HCT116 (cell line): Measurements from ENCODE around the gene KRTAP29-1. TPM values are rescaled to one million over a fixed set of nuclear protein-coding genes. Genes with fewer than 3 reads are reported as not detected.
"Not testable (repeated sequence)": the region's sequence is repeated elsewhere in the genome, so short reads cannot be mapped to it uniquely, and the experiment has no call there.

ENCODE experiments used
- ATAC-seq: fragments of 200-7000 bp; cut with Tn5 transposase; 2 replicates; pipeline ENCODE4 v1.9.1; 2020; ENCODE audit warnings: mild to moderate bottlenecking, moderate library complexity
- BruUV-seq: library from RNA; stranded (reverse); fragments of 400-500 nt; replicated peaks from 2 replicates; lab custom pipeline; 2021; lab: Mats Ljungman, UMichigan
- CTCF ChIA-PET: fragments of 300-600 bp; sonication (Branson Sonifier 250); formaldehyde crosslinking; loops from one replicate; lab custom pipeline; 2021; ENCODE audit warnings: antibody characterized with exemption; lab: Charles Lee
- POLR2A ChIA-PET: fragments of 300-600, 350-600 bp; sonication (Branson Sonifier 250); formaldehyde crosslinking; loops from one replicate; lab custom pipeline; 2021; ENCODE audit warnings: antibody characterized with exemption; lab: Charles Lee
- RAD21 ChIA-PET, 2 experiments: fragments of 300-600 bp; sonication (Branson Sonifier 250); formaldehyde crosslinking; loops; one replicate each; lab custom pipeline; 2023; ENCODE audit warnings: low total read pairs in 2 of 2; ENCODE audit not compliant: uncharacterized antibody in 2 of 2, unreplicated experiment in 2 of 2, low non-redundant PET in 1 of 2; lab: Charles Lee
- DNase-seq: peaks from one replicate; pipeline ENCODE4 v3.0.0-alpha.2; 2010; ENCODE audit warnings: low read depth, low spot score
- H2AFZ ChIP-seq: fragments of 200-600 bp; shearing (Covaris generic), sonication (generic); 2 replicates; pipeline ENCODE4 v1.6.1; 2017; ENCODE audit warnings: low read depth, mixed run types, mixed read lengths, antibody characterized with exemption, low read length; ENCODE audit not compliant: poor library complexity, severe bottlenecking
- H3K27ac ChIP-seq: 2 replicates; pipeline ENCODE4 v1.5.1; 2012; ENCODE audit warnings: low read depth, low read length
- H3K27me3 ChIP-seq: fragments of 200-600 bp; sonication (generic); 2 replicates; pipeline ENCODE4 v1.6.1; 2016; ENCODE audit warnings: mixed run types, low read length, mixed read lengths; ENCODE audit not compliant: insufficient read depth
- H3K36me3 ChIP-seq, 2 experiments: fragments of 200-500 bp in 1 of 2; fragments of 200-600 bp in 1 of 2; sonication (Bioruptor generic) in 1 of 2; sonication (generic) in 1 of 2; 2 replicates each; pipeline versions ENCODE4 v1.5.1 to v1.6.1; 2014 to 2016; ENCODE audit warnings: low read length in 2 of 2, inconsistent platforms in 1 of 2, mixed read lengths in 1 of 2, mixed run types in 1 of 2; ENCODE audit not compliant: insufficient read depth in 2 of 2, control insufficient read depth in 1 of 2
- H3K4me1 ChIP-seq, 2 experiments: fragments of 200-600 bp in 1 of 2; sonication (generic) in 1 of 2; 2 replicates each; pipeline versions ENCODE4 v1.5.1 to v1.6.1; 2012 to 2017; ENCODE audit warnings: low read length in 2 of 2, inconsistent platforms in 1 of 2, mild to moderate bottlenecking in 1 of 2, mixed read lengths in 1 of 2, mixed run types in 1 of 2, moderate library complexity in 1 of 2; ENCODE audit not compliant: insufficient read depth in 2 of 2, control insufficient read depth in 1 of 2
- H3K4me2 ChIP-seq: fragments of 200-600 bp; sonication (generic); 2 replicates; pipeline ENCODE4 v1.6.1; 2017; ENCODE audit warnings: mixed run types, low read length, mixed read lengths
- H3K4me3 ChIP-seq, 2 experiments: fragments of 200-600 bp in 1 of 2; sonication (generic) in 1 of 2; replicated peaks in 1 of 2; 2 replicates each; pipeline ENCODE4 v1.5.1; 2011 to 2016; ENCODE audit warnings: low read length in 2 of 2, control low read depth in 1 of 2, low read depth in 1 of 2, mild to moderate bottlenecking in 1 of 2, mixed read lengths in 1 of 2, mixed run types in 1 of 2
- H3K79me2 ChIP-seq: fragments of 200-600 bp; sonication (generic); 2 replicates; pipeline ENCODE4 v1.6.1; 2017; ENCODE audit warnings: mild to moderate bottlenecking, mixed run types, low read length, moderate library complexity, mixed read lengths; ENCODE audit not compliant: insufficient read depth
- H3K9ac ChIP-seq: fragments of 200-600 bp; sonication (generic); 2 replicates; pipeline ENCODE4 v1.6.1; 2016; ENCODE audit warnings: low read length, mixed read lengths
- H3K9me2 ChIP-seq: fragments of 200-600 bp; sonication (generic), shearing (Covaris generic); 2 replicates; pipeline ENCODE4 v1.6.1; 2017; ENCODE audit warnings: mixed run types, mild to moderate bottlenecking, moderate library complexity; ENCODE audit not compliant: insufficient read depth
- H3K9me3 ChIP-seq, 2 experiments: fragments of 200-500 bp in 1 of 2; fragments of 200-600 bp in 1 of 2; sonication (Bioruptor generic) in 1 of 2; sonication (generic) in 1 of 2; 2 replicates each; pipeline ENCODE4 v1.6.1; 2014 to 2017; ENCODE audit warnings: low read length in 2 of 2, mixed read lengths in 2 of 2, inconsistent platforms in 1 of 2, low read depth in 1 of 2, mild to moderate bottlenecking in 1 of 2, mixed run types in 1 of 2, moderate library complexity in 1 of 2; ENCODE audit not compliant: control insufficient read depth in 1 of 2, insufficient read depth in 1 of 2
- H4K20me1 ChIP-seq: fragments of 200-600 bp; sonication (generic), shearing (Covaris generic); 2 replicates; pipeline ENCODE4 v1.6.1; 2017; ENCODE audit warnings: mixed run types, mild to moderate bottlenecking, moderate library complexity; ENCODE audit not compliant: insufficient read depth
- POLR2A ChIP-seq: IDR thresholded peaks from 2 replicates; pipeline ENCODE4 v1.7.0; 2011; ENCODE audit warnings: borderline replicate concordance; ENCODE audit not compliant: insufficient read depth, insufficient read length; ENCODE audit errors: extremely low read depth
- POLR2AphosphoS5 ChIP-seq: IDR thresholded peaks from 2 replicates; pipeline ENCODE4 v1.6.1; 2011; ENCODE audit warnings: mild to moderate bottlenecking, low read depth, low read length, moderate library complexity
- intact Hi-C: fragments of 100-400 bp; cut with micrococcal nuclease; formaldehyde crosslinking; loops from 2 replicates; pipeline ENCODE4 v1.10.0; 2022
- total RNA-seq: library from RNA; stranded (reverse); gene quantifications from one replicate; pipeline ENCODE4 v1.2.1, GENCODE V29; 2021; ENCODE audit not compliant: unreplicated experiment

The KRTAP29-1 gene
- total RNA-seq, 1 experiment from 2014 or later, result 0.22 TPM

DNA sequence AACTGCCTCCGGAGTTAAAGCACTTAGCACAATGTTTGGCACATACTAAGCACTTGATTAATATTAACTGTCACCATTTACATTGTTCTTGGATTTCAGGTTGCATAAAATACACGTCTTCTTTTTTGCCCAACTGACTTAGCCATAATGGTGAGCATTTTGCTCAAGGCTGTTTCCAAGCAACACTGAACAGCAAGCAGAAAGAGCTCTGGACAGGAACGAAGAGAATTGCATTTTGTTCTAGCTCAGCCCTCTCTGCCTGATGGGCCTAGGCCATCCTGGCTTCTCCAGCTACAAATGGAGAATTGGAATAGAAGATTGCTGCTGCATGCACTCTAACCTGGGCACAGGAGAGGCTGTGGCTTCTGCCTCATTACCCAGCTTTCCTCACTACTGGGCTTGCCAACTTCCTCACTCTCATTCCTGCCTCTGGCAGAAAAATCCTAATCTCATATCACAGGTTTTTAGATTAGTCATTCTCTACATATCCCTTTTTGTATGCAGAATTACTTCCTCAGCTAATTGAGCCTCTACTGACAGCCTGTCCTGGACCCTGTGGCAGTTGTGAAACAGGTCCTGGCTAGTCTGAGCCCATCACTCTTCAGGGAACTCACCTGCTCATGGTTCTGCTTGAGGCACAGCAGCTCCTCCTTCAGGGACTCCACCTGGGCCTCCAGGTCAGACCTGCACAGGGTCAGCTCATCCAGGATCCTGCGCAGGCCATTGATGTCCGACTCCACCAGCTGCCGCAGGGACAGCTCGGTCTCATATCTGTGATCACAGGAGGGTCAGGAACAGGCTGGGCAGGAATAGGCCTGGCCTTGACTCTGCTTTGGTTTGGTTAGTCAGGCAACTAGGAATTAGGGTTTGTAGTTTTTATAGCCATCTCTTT is 45.5 kb upstream of the KRTAP29-1 start:
- no peaks in the 10 kb centered on the region for H3K36me3 ChIP-seq
- ChIA-PET POLR2A (interaction anchor here (1.1 kb wide), 1 partner anchor 340 kb away, joined by 3 read pairs; the partner anchor contains the start of gene EIF1), RAD21 (no interaction called here), CTCF (interaction anchor here (1.6 to 1.7 kb wide), 2 partner anchors 19 to 201 kb away, joined by 3 to 4 read pairs; no protein-coding TSS in a partner anchor)
- H3K4me2 ChIP-seq, result no peak overlapping the region
- H3K27me3 ChIP-seq, result no peaks in the 10 kb centered on the region
- 0 out of 4 replicates have a peak, but pooled peaks cover 0 to under 1% of the 10 kb centered on the region in 2 experiments for H3K9me3 ChIP-seq
- H3K79me2 ChIP-seq, result no peaks in the 10 kb centered on the region
- ATAC-seq (no peak), DNase-seq (no peak)
- no peaks in the 10 kb centered on the region for H4K20me1 ChIP-seq
- intact Hi-C loops, result no loop called here
- no peaks in the 10 kb centered on the region for H3K4me1 ChIP-seq
- TF ChIP-seq POLR2A (no peak), POLR2AphosphoS5 (no peak)
- H3K27ac ChIP-seq, result no peak overlapping the region
- no peak overlapping the region for H3K4me3 ChIP-seq
- H3K9ac ChIP-seq, result no peak overlapping the region
- no TSS peak for BruUV-seq
- no peaks in the 10 kb centered on the region for H3K9me2 ChIP-seq
- H2AFZ ChIP-seq, result no peak overlapping the region

DNA sequence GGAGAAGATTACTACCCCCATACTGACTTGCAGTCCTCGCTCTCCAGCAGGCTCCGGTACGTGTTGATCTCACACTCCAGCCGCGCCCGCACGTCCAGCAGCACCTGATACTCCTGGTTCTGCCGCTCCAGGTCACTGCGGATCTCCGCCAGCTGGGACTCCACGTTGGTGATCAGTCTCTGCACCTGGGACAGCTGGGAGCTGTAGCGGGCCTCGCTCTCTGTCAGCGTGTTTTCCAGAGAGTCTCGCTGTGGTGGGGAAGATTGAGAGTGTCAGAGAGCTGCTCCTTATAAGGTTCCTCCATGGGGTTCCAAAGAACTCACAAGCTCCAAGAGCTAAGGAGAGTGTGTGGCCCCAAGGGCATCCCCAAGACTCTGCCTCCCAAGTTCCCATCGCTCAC is 43.8 kb upstream of the KRTAP29-1 start:
- ATAC-seq, H3K9ac ChIP-seq, H3K36me3 ChIP-seq, POLR2A ChIA-PET, H3K9me2 ChIP-seq, BruUV-seq, CTCF ChIA-PET, H3K79me2 ChIP-seq, H3K27me3 ChIP-seq, H3K9me3 ChIP-seq, H3K4me1 ChIP-seq, DNase-seq, H3K27ac ChIP-seq, H3K4me2 ChIP-seq, intact Hi-C loops, H3K4me3 ChIP-seq, RAD21 ChIA-PET, H2AFZ ChIP-seq, H4K20me1 ChIP-seq: not testable (repeated sequence)
